ENCODE results near the gene SUSD1.

SUSD1 gene

DNA sequence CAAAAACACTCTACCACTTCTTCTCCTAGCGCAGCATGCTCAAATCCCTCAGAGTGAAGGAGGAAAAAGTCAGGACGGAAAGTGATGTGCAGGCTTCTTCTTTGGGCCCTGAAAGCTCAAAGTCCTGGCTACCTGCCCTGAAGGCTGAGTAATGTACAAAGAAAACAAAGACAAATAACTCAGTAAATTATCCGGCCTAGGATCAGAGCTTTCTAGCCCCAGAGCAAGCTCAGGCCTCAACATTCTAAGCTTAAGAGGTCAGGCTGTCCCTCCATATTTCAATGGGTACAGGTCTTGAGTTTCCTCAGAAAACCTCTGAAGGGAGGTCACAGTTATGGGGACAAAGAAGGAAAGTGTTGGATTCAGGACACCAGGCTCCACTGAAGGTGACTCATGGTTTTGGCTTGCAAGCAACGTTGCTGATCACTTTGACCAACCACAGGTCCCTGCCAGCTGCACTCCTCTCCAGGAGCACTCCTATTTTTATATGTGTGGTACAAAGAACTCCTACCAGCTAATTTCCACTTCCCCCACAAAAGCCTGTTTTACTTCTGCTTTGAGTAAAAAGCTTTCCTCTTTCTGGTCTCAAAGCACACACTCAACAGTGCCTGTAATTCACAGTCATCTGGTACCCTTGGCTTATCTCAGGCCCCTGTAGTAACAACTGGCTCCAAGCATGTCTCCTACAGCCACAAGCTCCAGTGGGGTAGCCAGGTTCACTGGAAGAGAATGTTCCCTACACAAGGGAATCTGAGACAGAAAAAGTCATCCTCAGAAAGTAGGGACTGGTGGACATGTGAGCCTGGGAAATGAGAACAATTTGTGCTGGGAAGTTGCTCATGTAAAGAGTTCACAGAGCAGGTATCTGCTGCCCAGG lies 162.8 kb downstream of the SUSD1 start:
- in situ Hi-C loops (cut with HindIII; ENCODE audit: low pct_ligation_motif_present, low pct_unique_long_range_greater_than_20kb, low sequenced_read_pairs), result no loop called here
- peak; percentile 94 for DNase-seq

DNA sequence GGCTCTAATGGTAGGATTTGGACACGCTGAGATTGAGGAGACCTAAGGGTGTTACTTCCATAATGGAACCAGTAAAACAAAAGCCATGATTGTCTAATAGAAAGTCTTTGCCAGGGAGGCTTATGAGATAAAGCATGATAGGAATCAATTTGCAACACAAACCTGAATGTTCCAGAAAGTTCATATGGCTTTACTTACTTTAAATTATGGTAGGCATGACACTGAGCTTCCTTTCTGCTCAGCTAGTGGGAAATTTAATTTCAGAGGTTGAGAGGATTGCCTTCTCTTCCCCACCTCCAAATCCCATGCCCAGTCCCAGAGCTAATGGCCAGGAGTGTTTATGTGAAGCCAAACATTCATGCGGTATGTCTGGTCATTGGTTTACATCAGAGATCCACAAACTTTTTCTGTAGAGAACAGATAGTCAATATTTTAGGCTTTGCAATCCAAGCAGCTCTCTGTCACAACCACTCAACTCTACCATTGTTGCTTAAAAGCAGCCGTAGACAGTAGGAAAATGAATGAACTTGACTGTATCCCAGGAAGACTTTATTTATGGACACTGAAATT lies 164.0 kb downstream of the SUSD1 start:
- no peak for DNase-seq
- in situ Hi-C loops (cut with HindIII; ENCODE audit: low pct_ligation_motif_present, low pct_unique_long_range_greater_than_20kb, low sequenced_read_pairs), result no loop called here

DNA sequence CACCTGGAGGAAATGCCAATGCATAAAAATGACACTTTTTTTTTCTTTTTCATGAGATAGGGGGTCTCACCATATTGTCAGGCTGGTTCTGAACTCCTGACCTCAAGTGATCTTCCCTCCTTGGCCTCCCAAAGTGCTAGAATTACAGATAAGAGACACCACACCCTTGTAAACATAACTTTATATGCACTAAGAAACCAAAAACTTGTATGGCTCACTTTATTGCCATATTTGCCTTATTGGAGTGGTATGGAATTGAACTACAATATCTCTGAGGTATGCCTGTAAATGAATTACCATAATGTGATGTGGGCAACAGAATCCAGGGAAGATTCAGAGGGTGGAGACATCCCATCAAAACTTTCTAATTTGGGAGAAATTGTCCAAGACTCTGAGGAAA lies 164.6 kb downstream of the SUSD1 start:
- in situ Hi-C loops (cut with HindIII; ENCODE audit: low pct_ligation_motif_present, low pct_unique_long_range_greater_than_20kb, low sequenced_read_pairs), result no loop called here
- no peak for DNase-seq

DNA sequence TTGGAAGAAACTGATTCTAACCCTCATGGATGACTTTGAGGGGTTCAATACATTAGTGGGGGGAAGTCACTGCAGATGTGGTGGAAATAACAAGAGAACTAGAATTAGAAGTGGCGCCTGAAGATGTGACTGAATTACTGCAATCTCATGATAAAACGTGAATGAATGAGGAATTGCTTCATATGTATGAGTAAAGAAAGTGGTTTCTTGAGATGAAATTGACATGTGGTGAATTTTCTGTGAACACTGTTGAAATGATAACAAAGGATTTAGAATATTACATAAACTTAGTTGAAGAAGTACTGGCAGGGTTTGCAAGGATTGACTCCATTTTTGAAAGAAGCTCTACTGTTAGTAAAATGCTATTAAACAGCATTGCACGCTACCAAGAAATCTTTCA lies 165.4 kb downstream of the SUSD1 start:
- in situ Hi-C loops (cut with HindIII; ENCODE audit: low pct_ligation_motif_present, low pct_unique_long_range_greater_than_20kb, low sequenced_read_pairs), result no loop called here
- DNase-seq, result no peak

DNA sequence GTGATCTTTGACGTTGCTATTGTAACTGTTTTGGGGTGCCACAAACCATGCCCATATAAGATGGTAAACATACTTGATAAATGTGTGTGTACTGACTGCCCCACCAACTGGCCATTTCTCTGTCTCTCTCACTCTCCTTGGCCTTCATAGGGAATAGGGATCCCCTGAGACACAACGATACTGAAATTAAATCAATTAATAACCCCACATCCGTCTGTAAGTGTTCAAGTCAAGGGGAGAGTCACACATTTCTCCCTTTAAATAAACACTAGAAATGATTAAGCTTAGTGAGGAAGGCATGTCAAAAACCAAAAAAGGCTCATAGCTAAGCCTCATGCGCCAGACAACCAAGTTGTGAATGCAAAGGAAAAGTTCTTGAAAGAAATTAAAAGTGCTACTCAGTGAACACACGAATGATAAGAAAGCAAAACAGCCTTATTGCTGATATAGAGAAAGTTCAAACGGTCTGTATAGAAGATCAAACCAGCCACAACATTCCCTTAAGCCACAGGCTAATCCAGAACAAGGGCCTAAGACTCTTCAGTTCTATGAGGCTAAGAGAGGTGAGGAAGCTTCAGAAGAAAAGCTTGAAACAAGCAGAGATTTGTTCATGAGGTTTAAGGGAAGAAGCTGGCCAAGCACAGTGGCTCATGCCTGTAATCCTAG lies 167.4 kb downstream of the SUSD1 start:
- in situ Hi-C loops (cut with HindIII; ENCODE audit: low pct_ligation_motif_present, low pct_unique_long_range_greater_than_20kb, low sequenced_read_pairs), result no loop called here

DNA sequence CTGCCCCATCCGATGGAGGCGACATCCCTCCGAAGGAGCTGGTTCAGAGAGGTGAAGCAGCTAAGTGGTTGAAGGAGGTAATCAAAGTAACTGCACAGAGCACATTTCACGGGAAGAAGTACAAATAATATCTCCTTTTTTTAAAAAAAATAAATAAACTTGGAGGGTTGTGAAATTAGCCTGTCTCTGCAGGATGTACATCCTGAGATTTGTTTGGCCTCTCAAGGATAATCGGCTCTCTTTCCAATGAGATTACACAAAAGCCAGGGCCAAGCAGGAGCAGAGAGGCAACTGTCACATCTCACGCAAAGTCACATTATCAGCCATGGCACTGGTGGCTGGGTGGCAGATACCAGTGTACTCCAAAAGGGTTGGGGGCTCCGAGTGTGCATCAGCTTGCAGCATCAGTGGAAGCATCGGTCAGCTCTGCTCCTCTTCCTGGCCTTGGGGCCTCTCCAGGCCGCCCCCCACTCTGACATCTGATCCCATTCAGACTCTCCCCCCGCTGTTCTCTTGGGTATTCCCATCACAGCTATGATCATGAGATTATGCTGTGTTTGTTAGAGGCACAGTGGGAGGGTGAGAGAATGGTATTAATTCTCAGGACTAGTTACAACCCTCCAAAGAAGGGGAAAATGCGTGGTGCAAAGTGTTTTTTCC lies 168.6 kb downstream of the SUSD1 start:
- in situ Hi-C loops (cut with HindIII; ENCODE audit: low pct_ligation_motif_present, low pct_unique_long_range_greater_than_20kb, low sequenced_read_pairs), result no loop called here
- no peak for DNase-seq

More for the DNA sequence above, 167.4 kb downstream of the SUSD1 start:
- DNase-seq, result no peak

DNA sequence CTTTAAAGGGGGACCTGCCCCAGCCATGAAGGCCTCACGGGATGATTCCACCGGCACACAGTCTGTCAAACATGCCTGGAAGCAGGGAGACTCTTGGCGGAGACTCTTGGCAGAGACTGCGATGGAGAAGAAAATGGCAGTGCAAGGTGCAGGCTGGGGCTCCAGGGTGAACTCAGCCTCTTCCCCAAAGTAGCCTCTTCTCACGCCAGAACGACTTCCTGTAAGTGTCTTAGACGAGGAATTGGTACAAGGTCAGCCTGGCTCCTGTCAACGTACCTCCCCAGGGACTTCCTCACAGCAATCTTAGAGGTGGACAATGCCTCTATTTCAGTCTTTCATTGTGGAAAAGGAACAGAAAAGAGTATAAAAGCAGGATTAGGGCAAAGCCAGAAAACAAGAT lies 169.2 kb downstream of the SUSD1 start:
- no peak for DNase-seq
- in situ Hi-C loops (cut with HindIII; ENCODE audit: low pct_ligation_motif_present, low pct_unique_long_range_greater_than_20kb, low sequenced_read_pairs), result no loop called here

DNA sequence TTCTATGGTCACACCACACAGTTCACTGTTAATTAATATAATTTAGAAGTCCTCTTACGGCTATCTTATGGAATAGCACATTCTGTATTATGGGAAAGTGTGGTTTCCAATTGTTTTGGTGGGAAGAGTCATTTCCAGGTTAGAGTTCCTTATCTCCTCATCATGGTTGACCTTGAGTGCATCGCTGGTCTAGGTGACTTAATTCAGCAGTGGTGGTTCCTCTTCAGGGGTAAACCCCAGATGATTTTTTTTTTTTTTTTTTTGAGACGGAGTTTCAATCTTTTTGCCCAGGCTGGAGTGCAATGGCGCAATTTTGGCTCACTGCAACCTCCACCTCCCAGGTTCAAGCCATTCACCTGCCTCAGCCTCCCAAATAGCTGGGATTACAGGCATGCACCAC lies 171.6 kb downstream of the SUSD1 start:
- no peak for DNase-seq
- in situ Hi-C loops (cut with HindIII; ENCODE audit: low pct_ligation_motif_present, low pct_unique_long_range_greater_than_20kb, low sequenced_read_pairs), result no loop called here

DNA sequence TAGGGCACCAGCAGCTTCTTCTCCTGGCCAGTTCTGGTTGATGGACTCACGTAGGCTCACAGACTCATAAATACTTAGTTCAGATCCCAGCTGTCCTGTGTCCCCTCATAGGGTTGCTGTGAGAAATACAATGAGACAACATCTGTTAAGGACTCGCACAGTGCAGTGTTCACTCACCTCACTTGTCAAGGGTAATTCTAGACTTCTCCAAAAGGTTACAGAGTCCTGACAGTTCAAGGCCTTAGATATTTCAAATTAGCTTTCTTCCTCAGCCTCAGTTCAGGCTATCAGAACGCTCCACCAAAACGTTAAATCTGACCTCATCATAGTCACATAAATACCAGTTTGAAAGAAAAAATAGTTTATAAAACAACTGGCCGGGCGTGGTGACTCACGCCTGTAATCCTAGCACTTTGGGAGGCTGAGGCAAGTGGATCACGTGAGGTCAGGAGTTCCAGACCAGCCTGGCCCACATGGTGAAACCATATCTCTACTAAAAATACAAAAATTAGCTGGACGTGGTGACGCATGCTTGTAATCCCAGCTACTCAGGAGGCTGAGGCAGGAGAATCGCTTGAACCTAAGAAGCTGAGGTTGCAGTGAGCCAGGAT lies 172.1 kb downstream of the SUSD1 start:
- no peak for DNase-seq
- in situ Hi-C loops (cut with HindIII; ENCODE audit: low pct_ligation_motif_present, low pct_unique_long_range_greater_than_20kb, low sequenced_read_pairs), result no loop called here

DNA sequence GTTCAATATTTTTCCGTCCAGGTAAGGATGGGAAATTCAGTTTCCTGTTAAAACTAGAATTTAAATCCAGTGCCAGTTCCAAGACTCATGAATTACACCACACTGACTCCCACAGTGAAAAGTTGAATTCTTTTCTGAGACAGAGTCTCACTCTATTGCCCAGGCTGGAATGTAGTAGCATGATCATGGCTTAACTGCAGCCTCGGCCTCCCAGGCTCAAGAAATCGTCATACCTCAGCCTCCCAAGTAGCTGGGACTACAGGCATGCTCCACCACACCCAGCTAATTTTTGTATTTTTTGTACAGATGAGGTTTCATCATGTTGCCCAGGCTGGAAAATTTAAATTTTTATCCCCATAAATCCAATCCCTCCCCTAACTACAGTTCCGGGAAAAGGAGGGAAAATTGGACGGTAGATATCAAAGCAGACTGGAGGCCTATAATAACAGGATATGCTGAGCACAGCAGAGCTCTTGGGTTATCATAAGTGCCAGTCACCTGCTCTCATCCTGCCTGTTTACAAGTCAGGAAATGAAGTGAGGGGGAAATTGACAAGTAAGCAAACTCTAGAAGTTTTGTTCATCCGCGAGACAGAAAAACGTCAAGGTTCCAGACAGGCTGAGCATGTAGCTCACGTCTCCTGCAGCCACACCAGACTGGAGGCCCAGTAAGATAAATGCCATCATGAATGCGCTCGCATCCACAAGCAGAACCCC lies 172.8 kb downstream of the SUSD1 start:
- in situ Hi-C loops (cut with HindIII; ENCODE audit: low pct_ligation_motif_present, low pct_unique_long_range_greater_than_20kb, low sequenced_read_pairs), result no loop called here
- DNase-seq, result no peak

DNA sequence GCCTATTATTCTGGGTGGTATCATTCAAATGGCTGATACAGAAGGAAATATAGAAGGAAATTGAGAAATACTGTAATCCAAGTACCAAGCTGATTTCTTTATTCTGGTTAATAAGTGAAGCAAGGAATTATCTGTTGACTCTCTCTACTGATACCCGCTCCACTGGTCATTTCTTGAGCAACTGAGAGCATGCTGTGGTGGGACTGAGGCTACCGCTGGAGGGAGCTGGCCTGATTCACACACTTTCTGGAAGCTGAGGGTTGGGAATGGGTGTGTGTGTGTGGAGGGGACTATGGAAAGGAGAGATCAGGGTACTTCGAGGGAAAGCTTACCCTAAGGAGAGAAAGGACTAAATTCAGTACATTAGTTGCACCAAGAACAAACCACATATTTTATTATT lies 174.4 kb downstream of the SUSD1 start:
- in situ Hi-C loops (cut with HindIII; ENCODE audit: low pct_ligation_motif_present, low pct_unique_long_range_greater_than_20kb, low sequenced_read_pairs), result no loop called here

DNA sequence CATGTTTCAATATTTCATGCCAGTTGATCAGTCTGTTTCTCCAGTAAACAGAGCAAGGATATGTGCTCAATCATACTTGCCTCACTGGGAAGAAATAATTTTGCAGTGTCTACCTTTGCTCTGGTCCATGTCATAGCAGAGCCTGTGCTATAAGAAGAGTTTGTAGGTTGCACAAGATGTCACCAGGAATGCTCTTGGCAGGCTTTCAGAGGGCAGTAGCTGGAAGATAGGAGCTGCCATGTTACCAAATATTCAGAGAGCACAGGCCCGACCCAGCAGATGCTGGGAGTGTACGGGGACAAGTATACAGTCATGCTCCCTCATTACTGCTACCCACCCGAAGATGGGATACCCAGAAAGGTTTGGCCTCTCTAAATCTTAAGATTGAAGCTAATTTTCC lies 175.8 kb downstream of the SUSD1 start:
- DNase-seq, result no peak
- in situ Hi-C loops (cut with HindIII; ENCODE audit: low pct_ligation_motif_present, low pct_unique_long_range_greater_than_20kb, low sequenced_read_pairs), result no loop called here

More for the DNA sequence above, 174.4 kb downstream of the SUSD1 start:
- no peak for DNase-seq

DNA sequence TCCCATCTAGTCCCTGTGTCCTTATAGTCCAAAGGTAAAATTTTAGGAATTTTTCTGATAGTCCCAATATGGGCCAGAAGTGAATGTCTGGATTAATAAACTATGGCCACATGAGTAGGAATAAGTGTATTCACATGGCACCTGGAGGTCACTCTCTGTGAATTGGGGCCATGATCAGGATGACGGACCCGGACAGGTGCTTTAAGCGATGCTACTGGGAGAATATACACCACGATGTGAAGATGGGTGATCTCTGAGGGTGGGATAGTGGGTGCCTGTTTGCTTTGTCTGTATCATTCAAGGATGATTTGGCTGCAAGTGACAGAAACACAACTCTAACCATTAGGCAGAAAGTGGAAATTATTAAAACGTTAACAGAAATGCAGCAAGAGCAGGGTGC lies 177.3 kb downstream of the SUSD1 start:
- in situ Hi-C loops (cut with HindIII; ENCODE audit: low pct_ligation_motif_present, low pct_unique_long_range_greater_than_20kb, low sequenced_read_pairs), result no loop called here
- no peak for DNase-seq

DNA sequence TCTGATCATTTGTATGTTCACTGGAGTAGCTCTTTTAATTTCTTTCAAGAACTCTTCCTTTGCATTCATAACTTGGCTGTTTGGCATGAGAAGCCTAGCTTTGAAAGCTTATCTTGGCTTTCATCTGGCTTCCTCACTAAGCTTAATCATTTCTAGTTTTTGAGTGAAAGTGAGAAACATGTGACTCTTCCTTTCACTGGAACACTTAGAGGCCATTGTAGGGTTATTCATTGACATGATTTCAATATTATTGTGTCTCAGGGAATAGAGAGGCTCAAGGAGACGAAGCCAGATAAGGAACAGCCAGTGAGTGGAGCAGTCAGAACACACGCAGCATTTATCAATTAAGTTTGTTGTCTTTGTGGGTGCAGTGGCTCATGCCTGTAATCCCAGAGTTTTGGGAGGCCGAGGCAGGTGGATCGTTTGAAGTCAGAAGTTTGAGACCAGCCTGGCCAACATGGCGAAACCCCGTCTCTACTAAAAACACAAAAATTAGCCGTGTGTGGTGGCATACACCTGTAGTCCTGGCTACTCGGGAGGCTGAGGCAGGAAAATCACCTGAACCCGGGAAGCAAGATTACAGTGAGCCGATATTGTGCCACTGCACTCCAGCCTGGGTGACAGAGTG lies 180.2 kb downstream of the SUSD1 start:
- in situ Hi-C loops (cut with HindIII; ENCODE audit: low pct_ligation_motif_present, low pct_unique_long_range_greater_than_20kb, low sequenced_read_pairs), result no loop called here
- DNase-seq, result peak; percentile 91

DNA sequence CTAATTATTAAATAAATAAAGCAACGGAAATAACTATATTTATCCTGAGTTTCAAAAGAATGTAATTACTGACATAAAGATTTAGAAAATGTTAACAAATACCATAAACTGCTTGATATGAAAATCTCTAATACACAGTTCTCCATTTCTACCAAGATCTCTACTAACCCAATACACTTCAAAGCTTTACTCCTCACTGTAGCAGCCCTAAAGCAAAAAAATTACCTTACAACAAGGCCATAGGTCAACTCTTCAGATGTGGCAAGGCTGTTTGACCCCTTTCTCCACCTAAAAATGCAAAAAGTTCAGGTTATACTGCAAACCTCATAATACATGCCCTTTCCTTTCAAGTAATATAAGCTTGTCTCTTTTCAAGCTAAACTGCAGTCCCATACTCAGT lies 181.8 kb downstream of the SUSD1 start:
- no peak for DNase-seq
- in situ Hi-C loops (cut with HindIII; ENCODE audit: low pct_ligation_motif_present, low pct_unique_long_range_greater_than_20kb, low sequenced_read_pairs), result no loop called here

DNA sequence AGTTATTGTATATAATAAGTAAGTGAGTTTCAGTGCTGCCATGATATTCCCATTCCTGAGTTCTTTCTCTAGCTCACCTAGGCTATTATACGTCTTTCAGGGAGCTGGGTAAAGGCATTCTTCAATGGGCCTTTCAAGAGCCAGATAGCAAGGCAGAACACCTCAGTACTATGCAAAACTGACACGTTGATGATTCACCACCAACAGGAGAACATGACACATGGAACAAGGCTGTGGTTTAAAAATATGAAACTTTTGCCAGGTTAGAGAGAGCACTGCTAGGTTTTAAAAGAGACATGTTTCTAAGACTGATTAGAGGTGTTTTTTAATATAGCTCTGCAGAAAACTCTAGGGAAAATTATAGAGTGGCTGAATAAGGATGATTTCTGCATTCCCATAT lies 182.6 kb downstream of the SUSD1 start:
- DNase-seq, result peak; percentile 81
- in situ Hi-C loops (cut with HindIII; ENCODE audit: low pct_ligation_motif_present, low pct_unique_long_range_greater_than_20kb, low sequenced_read_pairs), result no loop called here

DNA sequence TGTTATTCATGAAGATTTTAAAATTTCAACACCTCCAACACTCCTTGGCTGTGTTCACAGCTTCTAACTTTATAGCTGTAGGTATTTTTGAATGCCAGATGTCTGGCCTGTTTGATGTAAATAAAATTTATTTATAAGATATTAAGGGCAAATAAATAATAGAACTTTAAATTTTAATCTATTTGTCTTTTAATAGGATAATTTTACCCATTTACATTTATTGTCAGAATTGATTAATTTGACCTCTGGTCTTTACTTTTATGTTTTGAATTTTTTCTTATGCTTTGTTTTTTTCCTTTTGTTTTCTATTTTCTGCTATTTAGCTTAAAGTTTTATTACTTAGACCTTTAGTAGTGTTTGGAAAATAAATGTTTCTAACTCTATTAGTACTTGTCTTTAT lies 183.9 kb downstream of the SUSD1 start:
- in situ Hi-C loops (cut with HindIII; ENCODE audit: low pct_ligation_motif_present, low pct_unique_long_range_greater_than_20kb, low sequenced_read_pairs), result no loop called here
- DNase-seq, result no peak

Data from ACHN (cell line).